Gastrocnemius medialis (tissue), 4 donors: ENCODE data around the gene PIK3R2. TPM values are rescaled to one million over a fixed set of nuclear protein-coding genes. Genes with fewer than 3 reads are reported as not detected.

Experiments used
- ATAC-seq, 2 donors: fragments of 150-250 bp; one replicate each; pipeline ENCODE4 v1.9.1; 2016
- DNase-seq, 2 donors: peaks; one replicate each; pipeline ENCODE4 v3.0.0-alpha.2; 2019
- H3K27ac ChIP-seq, 4 donors: fragments of 200-600 bp; sonication (generic); 1 replicate in 1 of 4; 2 replicates in 3 of 4; pipeline ENCODE4 v1.5.1; 2016 to 2018; ENCODE audit warnings: mild to moderate bottlenecking in 2 of 4, moderate library complexity in 1 of 4
- H3K27me3 ChIP-seq, 3 donors: fragments of 200-600 bp; sonication (generic) in 2 of 3; 1 replicate in 1 of 3; 2 replicates in 2 of 3; pipeline versions ENCODE4 v1.5.1 to v1.6.0; 2016 to 2019; ENCODE audit warnings: mild to moderate bottlenecking in 1 of 3, moderate library complexity in 1 of 3
- H3K36me3 ChIP-seq, 2 donors: fragments of 200-600 bp; sonication (generic) in 1 of 2; one replicate each; pipeline ENCODE4 v1.5.1; 2017 to 2018
- H3K4me1 ChIP-seq, 2 donors: fragments of 200-600 bp; sonication (generic) in 1 of 2; one replicate each; pipeline ENCODE4 v1.5.1; 2016 to 2017; ENCODE audit warnings: mild to moderate bottlenecking in 2 of 2
- H3K4me3 ChIP-seq, 4 donors: fragments of 200-600 bp; sonication (generic) in 3 of 4; 1 replicate in 1 of 4; 2 replicates in 3 of 4; pipeline ENCODE4 v1.5.1; 2016 to 2019; ENCODE audit warnings: mild to moderate bottlenecking in 2 of 4
- H3K9me3 ChIP-seq, 3 donors: fragments of 200-600 bp; sonication (generic) in 2 of 3; 1 replicate in 1 of 3; 2 replicates in 2 of 3; pipeline ENCODE4 v1.5.1; 2016 to 2019
- CTCF ChIP-seq, 5 experiments: fragments of 450-650 bp in 3 of 5; fragments of 200-600 bp in 2 of 5; sonication (generic) in 2 of 5; IDR thresholded peaks in 4 of 5; conservative IDR thresholded peaks in 1 of 5; 1 replicate in 4 of 5; 2 replicates in 1 of 5; pipeline ENCODE4 v1.5.1; 2016 to 2019; ENCODE audit warnings: antibody characterized with exemption in 5 of 5, mild to moderate bottlenecking in 3 of 5, moderate library complexity in 3 of 5
- POLR2A ChIP-seq, 2 donors: fragments of 450-650 bp; IDR thresholded peaks; one replicate each; pipeline ENCODE4 v1.6.1; 2017; ENCODE audit warnings: antibody characterized with exemption in 2 of 2, mild to moderate bottlenecking in 2 of 2, moderate library complexity in 2 of 2
- in situ Hi-C, 4 donors: fragments of 200-750 bp; cut with MboI; loops; one replicate each; pipeline versions ENCODE4 v1.15.0 to v1.8.0; 2017; ENCODE audit warnings: low sequenced_read_pairs in 4 of 4
- intact Hi-C: fragments of 100-400 bp; cut with DNase I; formaldehyde crosslinking; loops from one replicate; pipeline ENCODE4 v1.15.1; 2023; ENCODE audit warnings: low total_unique reads
- total RNA-seq, 4 donors: library from RNA; depleted of rRNA; stranded (reverse); fragments of >200 nt; gene quantifications; one replicate each; pipeline versions ENCODE4 v1.1.0 to v1.2.3, GENCODE V29; 2016

Gene PIK3R2
- total RNA-seq, 4 donors from 2014 or later: 5.6 to 11.9 (median 6.0) TPM

- no peak for TF ChIP-seq CTCF (IDR thresholded peaks at IDR 0.05 in 4 of 5, conservative IDR thresholded peaks at IDR 0.05 in 1 of 5)
- no peak for TF ChIP-seq POLR2A (IDR thresholded peaks at IDR 0.05)
- in situ Hi-C loops: no loop called here
- H3K27ac ChIP-seq: no peak overlapping the region
- H3K4me1 ChIP-seq: peaks cover 0 to 5% of the 10 kb centered on the region in 2 donors
- no peak overlapping the region for H3K4me3 ChIP-seq
- intact Hi-C loops: no loop called here
- ATAC-seq (no peak), DNase-seq (no peak)
- no peaks in the 10 kb centered on the region for H3K9me3 ChIP-seq
- H3K36me3 ChIP-seq: no peaks in the 10 kb centered on the region
- H3K27me3 ChIP-seq: no peaks in the 10 kb centered on the region
Measured at GRCh38 chr19:18145391-18145999, 7.5 kb upstream of the PIK3R2 start.

- H3K4me3 ChIP-seq: no peak overlapping the region
- no peak overlapping the region for H3K27ac ChIP-seq
- no peaks in the 10 kb centered on the region for H3K36me3 ChIP-seq
- no peaks in the 10 kb centered on the region for H3K27me3 ChIP-seq
- no peaks in the 10 kb centered on the region for H3K9me3 ChIP-seq
- no peak for ATAC-seq
- in situ Hi-C loops (no loop called here), intact Hi-C loops (no loop called here)
- H3K4me1 ChIP-seq: peaks cover 5 to 10% of the 10 kb centered on the region in 2 donors
- DNase-seq: no peak
- TF ChIP-seq CTCF (IDR thresholded peaks at IDR 0.05 in 4 of 5, conservative IDR thresholded peaks at IDR 0.05 in 1 of 5) (no peak), POLR2A (IDR thresholded peaks at IDR 0.05) (no peak)
Measured at GRCh38 chr19:18147396-18147795, 5.6 kb upstream of the PIK3R2 start.

- ATAC-seq (no peak), DNase-seq (no peak)
- Histone ChIP-seq H3K4me1 (peaks cover 16 to 21% of the 10 kb centered on the region in 2 donors), H3K36me3 (no peaks in the 10 kb centered on the region), H3K9me3 (no peaks in the 10 kb centered on the region), H3K27me3 (no peaks in the 10 kb centered on the region), H3K27ac (peak overlapping the region; percentile 55 to 69 (median 58)), H3K4me3 (peak overlapping the region in 2 of 4 donors; percentile 38 to 48)
- in situ Hi-C loops (no loop called here), intact Hi-C loops (no loop called here)
- no peak for TF ChIP-seq CTCF (IDR thresholded peaks at IDR 0.05 in 4 of 5, conservative IDR thresholded peaks at IDR 0.05 in 1 of 5)
- TF ChIP-seq POLR2A (IDR thresholded peaks at IDR 0.05): peak in 1 of 2 donors; percentile 16
Measured at GRCh38 chr19:18149596-18149975, 3.4 kb upstream of the PIK3R2 start.

GRCh38 chr19:18150776-18151624 lies 2.0 kb upstream of the PIK3R2 start:
- no peaks in the 10 kb centered on the region for H3K27me3 ChIP-seq
- DNase-seq (no peak), ATAC-seq (no peak)
- no peaks in the 10 kb centered on the region for H3K9me3 ChIP-seq
- no peak overlapping the region for H3K4me3 ChIP-seq
- peak overlapping the region in 1 of 4 donors; percentile 100 for H3K27ac ChIP-seq
- TF ChIP-seq POLR2A (IDR thresholded peaks at IDR 0.05): no peak
- no peak for TF ChIP-seq CTCF (IDR thresholded peaks at IDR 0.05 in 4 of 5, conservative IDR thresholded peaks at IDR 0.05 in 1 of 5)
- H3K36me3 ChIP-seq: no peaks in the 10 kb centered on the region
- intact Hi-C loops: loop anchor here (5.0 to 10.0 kb wide), 3 partner anchors 34 to 146 kb away; partner anchors contain the start of gene ARRDC2
- in situ Hi-C loops: no loop called here
- peaks cover 19 to 28% of the 10 kb centered on the region in 2 donors for H3K4me1 ChIP-seq
